Left cardiac atrium (tissue), 4 donors: ENCODE results near the gene C17orf100. TPM values are rescaled to one million over a fixed set of nuclear protein-coding genes. Genes with fewer than 3 reads are reported as not detected.
"Not testable (repeated sequence)": the region's sequence is repeated elsewhere in the genome, so short reads cannot be mapped to it uniquely, and the experiment has no call there.

Experiments
- ATAC-seq, 2 donors: fragments of 200-7000 bp; cut with Tn5 transposase; one replicate each; pipeline ENCODE4 v1.9.1; 2020; ENCODE audit warnings: mild to moderate bottlenecking in 2 of 2, moderate library complexity in 2 of 2
- DNase-seq: peaks from one replicate; pipeline ENCODE4 v3.0.0-alpha.2; 2020
- intact Hi-C, 2 donors: fragments of 100-400 bp; cut with DNase I; formaldehyde crosslinking; loops; one replicate each; pipeline versions ENCODE4 v1.14.1 to v1.15.1; 2022 to 2023
- total RNA-seq, 2 donors: library from RNA; stranded (reverse); fragmentation: NEBNext Ultra II Directional; extraction: Animal tissue kit (Norgen Biotek cat#: 25700); gene quantifications; one replicate each; pipeline ENCODE4 v1.2.1, GENCODE V29; 2021
- donor health status: DM: no; HTN: yes; CAD: no.
- donor health status: DM: no; HTN: yes; CAD: no; lungs with severe emphysema.
- donor health status: DM: yes; HTN: yes; CAD: no.
- donor health status: Dilated cardiomyopathy.

The C17orf100 gene
- total RNA-seq, 2 donors from 2014 or later, result 0.59 to 0.63 TPM

DNA sequence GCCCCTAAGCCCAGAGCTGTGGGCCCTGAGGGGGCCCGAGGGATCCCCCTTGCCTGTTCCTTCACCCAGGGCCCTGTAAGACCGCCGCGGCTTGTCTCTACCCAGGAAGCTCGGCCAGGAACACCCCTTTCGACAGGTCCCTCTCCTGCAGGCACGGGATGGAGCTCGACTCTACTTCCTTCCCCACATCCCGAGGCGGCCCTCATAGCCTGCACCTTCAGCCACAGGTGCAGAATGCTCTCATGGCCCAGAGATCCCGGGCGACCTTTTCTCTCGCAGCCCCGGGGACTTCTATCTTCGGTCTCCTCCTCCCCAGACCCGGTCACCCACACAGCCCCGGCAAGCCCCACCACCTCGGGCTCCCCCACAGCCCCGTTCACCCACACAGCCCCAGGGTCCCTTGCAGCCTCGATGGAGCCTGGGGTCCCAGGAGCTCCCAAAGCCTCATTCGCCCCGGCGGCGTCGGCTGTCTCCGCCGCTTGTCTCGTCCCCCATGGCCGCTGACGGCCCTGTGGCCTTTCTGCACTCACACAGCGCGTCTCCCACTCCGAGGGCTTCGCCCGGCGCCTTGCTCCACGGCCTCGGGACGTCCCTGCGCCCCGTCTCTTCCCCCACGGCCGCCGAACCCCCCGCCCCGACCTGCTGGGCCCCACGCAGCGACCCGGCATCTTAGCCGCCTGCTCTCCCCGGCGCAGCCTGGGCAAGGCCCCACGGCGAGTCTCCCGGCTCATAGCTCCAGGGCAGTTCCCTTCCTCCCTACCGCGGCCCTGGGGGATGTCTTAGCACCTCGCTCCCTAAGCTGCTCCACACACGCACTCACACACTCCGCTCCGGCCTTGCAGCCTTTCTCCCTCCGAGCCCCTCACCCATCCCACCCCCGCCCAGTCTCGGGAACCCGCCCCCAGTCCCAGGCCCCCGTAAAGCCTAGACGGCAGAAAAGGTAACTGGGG, 11.7 kb upstream of the C17orf100 start:
- ATAC-seq (peak; percentile 51 to 64), DNase-seq (peak; percentile 50)
- intact Hi-C loops, result no loop called here

DNA sequence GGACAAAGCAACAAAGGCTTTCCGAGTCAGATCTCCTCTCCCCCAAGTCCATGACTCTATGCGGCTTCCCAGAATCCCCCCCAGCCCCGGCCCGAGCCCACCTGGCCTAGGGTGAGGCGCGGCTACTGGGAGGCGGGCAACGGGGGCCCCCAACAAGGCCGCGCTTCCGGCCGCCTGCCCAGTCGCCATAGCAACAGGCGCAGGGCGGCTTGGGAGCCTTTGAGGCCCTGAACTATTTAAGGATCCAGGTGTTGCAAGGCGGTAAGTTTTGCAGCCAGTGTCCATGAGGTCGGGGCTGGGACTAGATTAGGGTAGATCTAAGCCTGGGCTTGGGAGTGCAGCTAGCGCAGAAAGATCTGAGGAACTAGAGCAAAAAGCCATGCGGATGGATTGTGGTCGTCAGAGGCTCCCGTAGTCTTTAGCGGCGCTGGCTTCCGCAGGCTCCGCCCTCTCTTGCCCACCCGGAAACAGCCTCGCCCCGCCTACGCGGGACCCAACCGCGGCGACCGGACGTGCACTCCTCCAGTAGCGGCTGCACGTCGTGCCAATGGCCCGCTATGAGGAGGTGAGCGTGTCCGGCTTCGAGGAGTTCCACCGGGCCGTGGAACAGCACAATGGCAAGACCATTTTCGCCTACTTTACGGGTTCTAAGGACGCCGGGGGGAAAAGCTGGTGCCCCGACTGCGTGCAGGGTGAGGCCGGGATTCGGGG, 10.9 kb upstream of the C17orf100 start, which contains the start of the genes KIAA0753 and TXNDC17:
Gene KIAA0753 (minus strand): TSS at position 176 of the 711 bp plus-strand sequence. CDS start 5,608 bp downstream, outside the sequence.
Gene TXNDC17 (plus strand): TSS at position 525 of the 711 bp plus-strand sequence. CDS start 23 bp downstream, at position 548.
- intact Hi-C loops, result no loop called here

GRCh38 chr17:6641247-6641863, 10.2 kb upstream of the C17orf100 start:
- no peak for DNase-seq
- ATAC-seq, result peak in 1 of 2 donors; percentile 5
- intact Hi-C loops, result no loop called here

More for the DNA sequence above, 10.9 kb upstream of the C17orf100 start, which contains the start of the genes KIAA0753 and TXNDC17:
- ATAC-seq (peak; percentile 97 to 98), DNase-seq (peak; percentile 95)

DNA sequence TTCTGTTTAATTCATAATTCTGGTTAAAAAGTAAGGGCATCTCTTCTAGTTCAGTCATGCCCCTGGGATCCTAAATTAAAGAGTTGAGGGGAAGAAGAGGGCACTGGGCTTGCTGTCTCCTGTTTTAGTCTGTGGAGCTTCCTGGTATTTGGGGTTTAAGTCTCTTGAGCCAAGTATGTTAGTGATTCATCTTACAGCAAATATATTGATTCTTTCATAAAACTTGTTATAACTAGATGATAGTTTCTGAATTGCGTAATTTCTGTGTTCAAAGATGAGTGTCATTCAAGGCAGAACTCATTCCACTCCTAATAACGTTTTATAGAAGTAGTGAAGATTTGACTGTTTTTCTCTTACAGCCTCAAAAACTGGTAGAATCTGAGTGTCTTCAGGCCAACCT, 9.0 kb upstream of the C17orf100 start:
- intact Hi-C loops, result no loop called here
- ATAC-seq (no peak), DNase-seq (no peak)

GRCh38 chr17:6643451-6644125, 8.0 kb upstream of the C17orf100 start:
- DNase-seq, result no peak
- no peak for ATAC-seq
- intact Hi-C loops, result no loop called here

- ATAC-seq, result no peak
- intact Hi-C loops, result no loop called here
- no peak for DNase-seq
Measured at GRCh38 chr17:6648181-6648580, 3.4 kb upstream of the C17orf100 start.

DNA sequence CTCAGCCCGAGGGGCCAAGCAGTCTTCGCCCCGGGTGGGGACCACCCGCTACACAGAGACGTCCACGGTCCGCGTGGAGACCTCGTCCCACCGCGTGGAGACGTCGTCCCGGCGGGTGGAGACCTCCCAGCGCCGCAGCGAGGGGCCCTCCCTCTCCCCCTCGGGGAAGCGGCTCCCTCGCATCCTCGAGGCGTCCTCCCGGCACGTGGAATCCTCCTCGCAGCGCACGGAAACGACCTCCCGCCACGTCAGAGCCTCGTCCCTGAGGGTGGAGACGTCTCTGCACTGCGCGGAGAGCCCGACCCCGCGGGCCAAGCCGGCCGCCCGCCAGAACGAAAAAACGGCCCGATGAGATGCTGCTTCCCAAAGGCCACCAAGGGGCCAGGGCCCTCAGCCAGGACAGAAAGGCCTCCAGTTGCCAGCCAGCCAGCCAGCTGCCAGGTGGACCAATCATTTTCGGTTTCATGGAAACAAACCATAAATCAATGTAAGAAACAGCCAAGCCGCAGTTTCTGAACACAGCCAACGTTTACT, 424 bp downstream of the C17orf100 start:
- peak; percentile 52 for DNase-seq
- intact Hi-C loops, result no loop called here

GRCh38 chr17:6654841-6655731, 3.5 kb downstream of the C17orf100 start:
- ATAC-seq (peak in 1 of 2 donors; percentile 5), DNase-seq (no peak)
- intact Hi-C loops, result no loop called here

More for the DNA sequence above, 424 bp downstream of the C17orf100 start:
- ATAC-seq, result peak; percentile 17 to 48

DNA sequence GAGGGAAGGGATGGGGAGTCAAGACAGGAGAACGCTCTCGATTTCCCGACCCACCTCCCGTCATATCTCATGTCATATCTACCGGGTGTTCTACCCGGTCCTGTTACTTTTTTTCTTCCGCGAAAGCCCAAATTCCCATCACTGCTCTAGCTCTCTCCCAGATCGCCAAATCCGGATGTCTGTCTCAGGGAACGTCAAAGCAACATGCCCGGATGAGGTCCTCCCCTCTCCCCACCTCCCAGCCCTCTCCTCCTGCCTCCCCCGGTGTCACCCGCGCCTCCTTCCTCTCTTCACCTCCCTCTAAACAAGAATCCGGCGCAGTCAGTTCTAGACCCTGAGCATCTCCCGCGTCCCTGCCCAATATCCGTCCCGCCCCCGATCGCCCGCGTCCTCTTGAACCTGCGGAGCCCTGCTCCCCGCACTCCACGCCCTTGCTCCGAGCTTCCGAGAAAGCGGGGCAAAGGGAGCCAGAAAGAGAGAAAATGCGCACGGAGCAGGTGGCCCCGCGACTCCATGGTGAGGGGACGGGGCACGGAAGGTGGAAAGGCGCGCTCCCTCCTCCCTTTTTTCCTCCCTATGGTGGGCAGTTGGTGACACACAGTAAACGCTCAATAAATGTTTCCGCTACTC, 4.3 kb downstream of the C17orf100 start:
- DNase-seq, ATAC-seq, intact Hi-C loops: not testable (repeated sequence)

- ATAC-seq, result peak in 1 of 2 donors; percentile 11
- DNase-seq, intact Hi-C loops: not testable (repeated sequence)
Measured at GRCh38 chr17:6656797-6657632, 5.5 kb downstream of the C17orf100 start.

- ATAC-seq (no peak), DNase-seq (no peak)
- intact Hi-C loops, result no loop called here
Measured at GRCh38 chr17:6657633-6658287, 6.2 kb downstream of the C17orf100 start.

DNA sequence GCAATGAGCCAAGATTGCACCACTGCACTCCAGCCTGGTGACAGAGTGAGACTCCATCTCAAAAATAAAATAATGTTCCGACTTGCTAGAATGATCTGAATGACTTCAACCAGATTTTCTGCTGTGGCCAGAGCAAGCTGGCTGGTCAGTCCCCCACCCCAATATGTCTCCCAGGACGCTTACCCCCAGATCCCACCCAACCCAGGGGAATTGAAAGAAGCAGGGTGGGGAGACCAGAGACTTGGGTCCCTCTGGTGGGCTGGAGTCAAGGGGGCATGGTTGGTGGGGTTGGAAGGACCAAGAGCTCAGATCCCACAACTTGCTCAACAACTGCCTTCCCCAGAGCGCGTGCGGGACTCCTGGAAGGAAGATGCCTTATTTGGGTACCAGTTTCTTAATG, 6.8 kb downstream of the C17orf100 start:
- ATAC-seq, DNase-seq, intact Hi-C loops: not testable (repeated sequence)

DNA sequence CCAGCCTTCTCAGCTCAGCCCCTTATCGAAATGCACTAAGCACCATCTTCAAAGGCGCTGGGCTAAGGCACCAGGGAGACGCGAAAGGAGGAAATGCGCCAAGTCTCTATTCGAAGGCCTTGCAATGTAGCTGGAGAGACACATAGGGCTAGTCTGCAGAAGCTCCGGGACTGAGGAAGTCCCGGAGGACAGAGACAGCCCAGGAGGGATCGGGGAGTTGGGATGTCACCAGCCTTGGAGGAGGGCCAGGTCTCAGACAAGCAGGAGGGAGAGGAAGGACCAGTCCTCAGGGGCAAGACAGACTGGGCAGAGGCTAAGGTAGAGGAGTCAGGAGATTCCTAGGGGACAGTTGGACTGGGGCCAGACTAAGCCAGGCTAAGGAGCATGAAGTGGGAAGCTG, 8.5 kb downstream of the C17orf100 start:
- intact Hi-C loops, result no loop called here
- ATAC-seq (no peak), DNase-seq (no peak)

GRCh38 chr17:6660805-6661463, 9.4 kb downstream of the C17orf100 start:
- no peak for DNase-seq
- intact Hi-C loops, result no loop called here
- peak in 1 of 2 donors; percentile 40 for ATAC-seq

- intact Hi-C loops, result no loop called here
- no peak for ATAC-seq
- no peak for DNase-seq
Measured at GRCh38 chr17:6661464-6661848, 9.9 kb downstream of the C17orf100 start.
